Gastroesophageal sphincter (tissue), 4 donors: Measurements from ENCODE around the gene MAN1C1. TPM values are rescaled to one million over a fixed set of nuclear protein-coding genes. Genes with fewer than 3 reads are reported as not detected.
A peak's percentile ranks its signal among the peaks of the same experiment; 100 is the strongest.

ENCODE experiments used
- ATAC-seq: fragments of 150-250 bp; one replicate; pipeline ENCODE4 v1.9.1; 2016; ENCODE audit warnings: mild to moderate bottlenecking, moderate library complexity
- H3K27ac ChIP-seq, 4 donors: fragments of 200-600 bp; sonication (generic) in 3 of 4; 1 replicate in 3 of 4; 2 replicates in 1 of 4; pipeline ENCODE4 v1.5.1; 2016 to 2019
- H3K27me3 ChIP-seq: fragments of 200-600 bp; sonication (generic); one replicate; pipeline ENCODE4 v1.5.1; 2019
- H3K36me3 ChIP-seq, 2 donors: fragments of 200-600 bp; sonication (generic); one replicate each; pipeline ENCODE4 v1.5.1; 2019; ENCODE audit warnings: control low read depth in 1 of 2
- H3K4me1 ChIP-seq, 3 donors: fragments of 200-600 bp; sonication (generic); 1 replicate in 2 of 3; 2 replicates in 1 of 3; pipeline ENCODE4 v1.5.1; 2016 to 2019; ENCODE audit warnings: control low read depth in 2 of 3
- H3K4me3 ChIP-seq, 2 donors: fragments of 200-600 bp; sonication (generic); one replicate each; pipeline ENCODE4 v1.5.1; 2019; ENCODE audit warnings: mild to moderate bottlenecking in 1 of 2, moderate library complexity in 1 of 2
- H3K9me3 ChIP-seq, 3 donors: fragments of 200-600 bp; sonication (generic); one replicate each; pipeline ENCODE4 v1.5.1; 2017 to 2019; ENCODE audit warnings: control low read depth in 2 of 3
- CTCF ChIP-seq, 4 experiments: fragments of 200-600 bp in 2 of 4; fragments of 450-650 bp in 2 of 4; sonication (generic) in 1 of 4; IDR thresholded peaks; one replicate each; pipeline ENCODE4 v1.5.1; 2017 to 2019; ENCODE audit warnings: antibody characterized with exemption in 4 of 4, mild to moderate bottlenecking in 2 of 4, moderate library complexity in 2 of 4
- EP300 ChIP-seq: sonication (generic); formaldehyde crosslinking; IDR thresholded peaks from one replicate; pipeline ENCODE4 v1.6.1; 2017; ENCODE audit warnings: antibody characterized with exemption, mild to moderate bottlenecking
- POLR2A ChIP-seq, 2 donors: fragments of 450-650 bp; IDR thresholded peaks; one replicate each; pipeline ENCODE4 v1.6.1; 2017; ENCODE audit warnings: antibody characterized with exemption in 2 of 2, mild to moderate bottlenecking in 2 of 2, moderate library complexity in 1 of 2
- POLR2AphosphoS5 ChIP-seq: sonication (generic); formaldehyde crosslinking; IDR thresholded peaks from one replicate; pipeline ENCODE4 v1.6.1; 2017; ENCODE audit warnings: antibody characterized with exemption
- WGBS, 2 donors: methylation state at CpG; one replicate each; pipeline ENCODE4 v1.1.5; 2018; ENCODE audit warnings: low coverage in 1 of 2; 5-methylcytosine and 5-hydroxymethylcytosine counted together
- total RNA-seq, 4 donors: library from RNA; depleted of rRNA; stranded (reverse); fragments of >200 nt; gene quantifications; one replicate each; pipeline ENCODE4 v1.1.0, GENCODE V29; 2016

MAN1C1 gene
- total RNA-seq, 4 donors from 2014 or later: 20.0 to 38.1 (median 27.8) TPM

- ATAC-seq: no peak
- peaks cover 0 to 17% of the 10 kb centered on the region in 2 donors for H3K36me3 ChIP-seq
- TF ChIP-seq EP300: no peak
- TF ChIP-seq POLR2AphosphoS5: no peak
- TF ChIP-seq CTCF (IDR thresholded peaks at IDR 0.05): no peak
- TF ChIP-seq POLR2A (IDR thresholded peaks at IDR 0.05): no peak
- H3K27ac ChIP-seq: peak overlapping the region; percentile 86 to 93 (median 93)
- no peaks in the 10 kb centered on the region for H3K27me3 ChIP-seq
- H3K4me1 ChIP-seq: peaks cover 2 to 76% (median 19%) of the 10 kb centered on the region in 3 donors
- WGBS, 2 donors: 83 to 94% methylated on average over 6 to 7 of the region's 8 CpGs
- H3K4me3 ChIP-seq: no peak overlapping the region
- no peaks in the 10 kb centered on the region for H3K9me3 ChIP-seq
These were observed 128.2 kb downstream of the MAN1C1 start for GRCh38 chr1:25744636-25745425.

- ATAC-seq: no peak
- 77% methylated on average over 5 of the region's 22 CpGs; no CpG with 5 or more reads in 1 of the 2 donors for WGBS, 2 donors
These were observed 129.9 kb downstream of the MAN1C1 start for GRCh38 chr1:25746299-25747045.

GRCh38 chr1:25747046-25747719 lies 130.6 kb downstream of the MAN1C1 start:
- Histone ChIP-seq H3K27me3 (no peaks in the 10 kb centered on the region), H3K36me3 (peaks cover 0 to 36% of the 10 kb centered on the region in 2 donors), H3K9me3 (no peaks in the 10 kb centered on the region), H3K27ac (no peak overlapping the region), H3K4me3 (no peak overlapping the region), H3K4me1 (peaks cover 2 to 66% (median 19%) of the 10 kb centered on the region in 3 donors)
- ATAC-seq: no peak
- no CpG with 5 or more reads among the region's 12 CpGs for WGBS, 2 donors
- TF ChIP-seq CTCF (IDR thresholded peaks at IDR 0.05): no peak
- TF ChIP-seq POLR2AphosphoS5: no peak
- TF ChIP-seq POLR2A (IDR thresholded peaks at IDR 0.05): no peak

More at GRCh38 chr1:25746299-25747045, 129.9 kb downstream of the MAN1C1 start:
- Histone ChIP-seq H3K9me3 (no peaks in the 10 kb centered on the region), H3K36me3 (peaks cover 0 to 30% of the 10 kb centered on the region in 2 donors), H3K4me3 (no peak overlapping the region), H3K27me3 (no peaks in the 10 kb centered on the region), H3K4me1 (peaks cover 2 to 73% (median 19%) of the 10 kb centered on the region in 3 donors), H3K27ac (no peak overlapping the region)
- TF ChIP-seq EP300: no peak
- no peak for TF ChIP-seq POLR2AphosphoS5
- TF ChIP-seq POLR2A (IDR thresholded peaks at IDR 0.05): no peak
- TF ChIP-seq CTCF (IDR thresholded peaks at IDR 0.05): no peak

- Histone ChIP-seq H3K9me3 (no peaks in the 10 kb centered on the region), H3K27ac (peak overlapping the region in 2 of 4 donors; percentile 0 to 60), H3K4me3 (no peak overlapping the region), H3K27me3 (no peaks in the 10 kb centered on the region), H3K4me1 (peaks cover 2 to 59% (median 9%) of the 10 kb centered on the region in 3 donors), H3K36me3 (peaks cover 0 to 36% of the 10 kb centered on the region in 2 donors)
- ATAC-seq: no peak
- TF ChIP-seq POLR2AphosphoS5 (no peak), POLR2A (IDR thresholded peaks at IDR 0.05) (no peak), CTCF (IDR thresholded peaks at IDR 0.05) (no peak), EP300 (no peak)
- WGBS, 2 donors: 70 to 80% methylated on average over 1 to 2 of the region's 8 CpGs
These were observed 132.1 kb downstream of the MAN1C1 start for GRCh38 chr1:25748531-25749205.
